Measurements from ENCODE around the gene SETDB1. TPM values are rescaled to one million over a fixed set of nuclear protein-coding genes. Genes with fewer than 3 reads are reported as not detected.

Gene SETDB1
- total RNA-seq, 1 donor from 2014 or later = 79.5 TPM

DNA sequence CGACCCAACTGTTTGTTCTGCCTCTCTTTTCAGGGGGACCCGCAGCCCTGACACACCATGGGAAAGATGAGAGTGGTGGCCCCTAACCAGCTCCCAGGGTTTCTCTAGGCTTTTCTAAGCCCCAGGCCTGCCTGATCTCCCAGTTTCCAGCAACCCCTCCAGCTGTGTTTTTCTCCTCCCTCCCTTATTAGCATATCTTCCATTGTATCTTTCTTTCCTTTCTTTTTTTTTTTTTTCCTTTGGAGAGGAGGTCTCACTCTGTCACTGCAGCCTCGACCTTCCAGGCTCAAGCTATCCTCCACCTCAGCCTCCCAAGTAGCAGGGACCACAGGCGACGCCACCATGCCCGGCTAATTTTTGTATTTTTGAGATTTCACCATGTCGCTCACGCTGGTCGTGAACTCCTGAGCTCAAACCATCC is 50.2 kb downstream of the SETDB1 start:
- Histone ChIP-seq H3K9ac (no peak overlapping the region), H3K4me3 (no peak overlapping the region), H3K79me2 (ENCODE audit: low read depth) (peaks cover 42% of the 10 kb centered on the region), H3K27me3 (peaks cover 11% of the 10 kb centered on the region), H3K27ac (no peak overlapping the region), H3K36me3 (no peaks in the 10 kb centered on the region), H4K20me1 (ENCODE audit: low read depth) (peaks cover 24% of the 10 kb centered on the region), H2AFZ (replicated peaks) (no peak overlapping the region), H3F3A (ENCODE audit: low read depth) (peaks cover 57% of the 10 kb centered on the region), H3K4me2 (no peak overlapping the region), H3K9me3 (ENCODE audit: low read depth) (no peaks in the 10 kb centered on the region), H3K4me1 (peaks cover 43% of the 10 kb centered on the region)
- H3K4me3 Mint-ChIP-seq = peak overlapping the region; percentile 88
- no peak for TF ChIP-seq EZH2 (IDR thresholded peaks at IDR 0.05)
- TF ChIP-seq, protein P1, sequence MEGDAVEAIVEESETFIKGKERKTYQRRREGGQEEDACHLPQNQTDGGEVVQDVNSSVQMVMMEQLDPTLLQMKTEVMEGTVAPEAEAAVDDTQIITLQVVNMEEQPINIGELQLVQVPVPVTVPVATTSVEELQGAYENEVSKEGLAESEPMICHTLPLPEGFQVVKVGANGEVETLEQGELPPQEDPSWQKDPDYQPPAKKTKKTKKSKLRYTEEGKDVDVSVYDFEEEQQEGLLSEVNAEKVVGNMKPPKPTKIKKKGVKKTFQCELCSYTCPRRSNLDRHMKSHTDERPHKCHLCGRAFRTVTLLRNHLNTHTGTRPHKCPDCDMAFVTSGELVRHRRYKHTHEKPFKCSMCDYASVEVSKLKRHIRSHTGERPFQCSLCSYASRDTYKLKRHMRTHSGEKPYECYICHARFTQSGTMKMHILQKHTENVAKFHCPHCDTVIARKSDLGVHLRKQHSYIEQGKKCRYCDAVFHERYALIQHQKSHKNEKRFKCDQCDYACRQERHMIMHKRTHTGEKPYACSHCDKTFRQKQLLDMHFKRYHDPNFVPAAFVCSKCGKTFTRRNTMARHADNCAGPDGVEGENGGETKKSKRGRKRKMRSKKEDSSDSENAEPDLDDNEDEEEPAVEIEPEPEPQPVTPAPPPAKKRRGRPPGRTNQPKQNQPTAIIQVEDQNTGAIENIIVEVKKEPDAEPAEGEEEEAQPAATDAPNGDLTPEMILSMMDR (IDR thresholded peaks at IDR 0.05) = no peak
- no peak for TF ChIP-seq EZH2phosphoT487 (IDR thresholded peaks at IDR 0.05)
- DNase-seq (ENCODE audit: low spot score) = no peak
- peak overlapping the region; percentile 16 for H3K27ac Mint-ChIP-seq
- peaks cover 5% of the 10 kb centered on the region for H3K27me3 Mint-ChIP-seq (ENCODE audit: insufficient read depth, low read depth)
- H3K36me3 Mint-ChIP-seq = no peaks in the 10 kb centered on the region
- H3K9me3 Mint-ChIP-seq = no peaks in the 10 kb centered on the region
- peaks cover 40% of the 10 kb centered on the region for H3K4me1 Mint-ChIP-seq

DNA sequence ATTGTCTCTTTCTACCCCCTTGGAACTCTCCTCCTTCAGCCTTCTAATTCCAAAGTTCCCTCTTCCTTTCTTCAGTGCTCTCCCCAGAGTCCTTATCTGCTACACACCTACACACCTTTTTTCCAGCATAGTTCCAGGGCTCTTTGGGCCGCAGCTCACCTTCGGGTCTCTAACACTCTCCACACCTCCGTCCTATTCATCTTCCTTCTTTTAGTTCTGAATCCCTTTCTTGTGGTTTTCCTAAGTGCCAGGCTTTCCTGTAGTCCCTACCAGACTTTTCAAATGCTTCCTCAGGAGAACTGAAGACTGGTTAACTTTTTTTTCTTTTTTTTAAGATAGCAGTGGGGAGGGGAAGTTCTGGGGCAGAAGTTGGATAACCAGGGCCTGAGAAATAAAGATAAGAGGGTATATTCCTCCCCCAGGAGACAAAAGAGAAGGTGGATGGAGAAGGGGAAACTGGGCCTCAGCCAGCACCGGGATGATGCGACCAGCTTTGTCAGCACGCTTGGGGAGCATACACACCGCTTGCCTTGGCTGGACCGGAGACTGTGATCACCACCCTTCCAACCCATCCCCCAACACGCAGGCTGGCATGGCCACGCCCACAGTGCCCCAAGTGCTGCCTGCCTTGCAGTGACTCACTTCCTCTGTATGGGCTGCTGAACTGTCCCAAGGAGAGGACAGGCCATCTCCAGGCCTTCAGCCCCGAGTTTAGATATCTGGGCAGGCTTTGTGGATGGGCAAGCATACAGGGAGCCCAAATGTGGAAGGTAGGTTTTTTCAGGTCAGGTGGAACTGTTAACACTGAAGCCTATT is 50.9 kb downstream of the SETDB1 start:
- TF ChIP-seq EZH2phosphoT487 (IDR thresholded peaks at IDR 0.05) (no peak), EZH2 (IDR thresholded peaks at IDR 0.05) (no peak)
- TF ChIP-seq, protein P1 (IDR thresholded peaks at IDR 0.05) = no peak
- Mint-ChIP-seq H3K4me3 (peak overlapping the region; percentile 88), H3K4me1 (peaks cover 40% of the 10 kb centered on the region), H3K27ac (no peak overlapping the region), H3K36me3 (no peaks in the 10 kb centered on the region), H3K9me3 (no peaks in the 10 kb centered on the region), H3K27me3 (ENCODE audit: insufficient read depth, low read depth) (peaks cover 7% of the 10 kb centered on the region)
- Histone ChIP-seq H3F3A (ENCODE audit: low read depth) (peaks cover 58% of the 10 kb centered on the region), H3K9ac (no peak overlapping the region), H3K9me3 (ENCODE audit: low read depth) (no peaks in the 10 kb centered on the region), H3K36me3 (no peaks in the 10 kb centered on the region), H3K4me1 (peaks cover 43% of the 10 kb centered on the region), H3K79me2 (ENCODE audit: low read depth) (peaks cover 35% of the 10 kb centered on the region), H4K20me1 (ENCODE audit: low read depth) (peaks cover 17% of the 10 kb centered on the region), H3K4me2 (peak overlapping the region; percentile 49), H3K4me3 (no peak overlapping the region), H2AFZ (replicated peaks) (peak overlapping the region; percentile 39), H3K27me3 (peaks cover 11% of the 10 kb centered on the region), H3K27ac (no peak overlapping the region)
- peak; percentile 53 for DNase-seq (ENCODE audit: low spot score)

DNA sequence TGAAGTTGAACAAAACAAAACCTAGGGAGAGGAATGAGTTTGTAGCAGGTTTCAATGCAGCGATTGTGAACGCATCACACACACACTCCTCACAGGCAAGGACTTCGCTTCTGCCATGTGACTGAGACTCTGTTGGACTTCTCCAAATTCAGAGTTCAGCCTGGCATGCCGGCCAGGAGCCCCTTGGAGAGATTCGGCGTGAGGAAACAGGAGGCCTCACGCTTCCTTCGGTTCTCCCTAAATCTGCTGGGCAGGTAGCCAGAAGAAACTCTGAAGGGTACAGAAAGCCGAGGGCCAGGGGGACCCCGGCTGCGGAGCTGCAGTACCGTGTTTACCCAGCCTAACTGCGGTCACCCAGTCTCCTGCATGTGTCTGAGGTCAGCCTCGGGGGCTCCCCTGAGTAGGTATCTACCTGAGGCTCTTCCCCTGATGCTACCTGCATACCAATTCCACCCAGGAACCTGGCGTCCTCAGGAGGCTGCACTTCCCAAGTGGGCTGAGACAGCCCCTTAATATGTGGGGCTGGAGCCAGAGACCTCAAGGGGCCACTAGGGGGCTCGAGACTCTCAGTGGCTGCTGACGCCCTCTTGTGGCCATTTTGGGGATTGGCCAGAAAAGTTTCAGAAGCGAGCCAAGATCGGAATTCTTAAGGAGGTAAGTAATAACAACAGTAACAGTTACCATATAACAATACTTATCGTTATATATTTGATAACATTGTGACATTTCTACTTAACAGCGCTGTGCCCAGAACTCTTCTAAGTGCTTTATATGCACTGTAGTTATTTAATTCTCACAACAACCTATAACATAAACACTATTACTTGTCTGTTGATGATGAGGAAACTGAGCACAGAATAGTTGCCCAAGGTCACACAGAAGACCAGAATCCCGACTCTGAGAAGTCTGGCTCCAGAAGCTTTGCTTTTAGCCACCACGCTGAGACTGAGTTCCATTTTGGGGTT is 53.2 kb downstream of the SETDB1 start:
- no peak overlapping the region for H3K27ac ChIP-seq
- Mint-ChIP-seq H3K4me3 (no peak overlapping the region), H3K27ac (peak overlapping the region; percentile 72), H3K27me3 (ENCODE audit: insufficient read depth, low read depth) (peaks cover 5% of the 10 kb centered on the region), H3K9me3 (no peaks in the 10 kb centered on the region), H3K36me3 (no peaks in the 10 kb centered on the region), H3K4me1 (peaks cover 30% of the 10 kb centered on the region)
- peaks cover 11% of the 10 kb centered on the region for H3K27me3 ChIP-seq
- H3K9ac ChIP-seq = no peak overlapping the region
- peaks cover 29% of the 10 kb centered on the region for H3K4me1 ChIP-seq
- peaks cover 38% of the 10 kb centered on the region for H3F3A ChIP-seq (ENCODE audit: low read depth)
- no peaks in the 10 kb centered on the region for H4K20me1 ChIP-seq (ENCODE audit: low read depth)
- H3K79me2 ChIP-seq (ENCODE audit: low read depth) = peaks cover 13% of the 10 kb centered on the region
- peak overlapping the region; percentile 91 for H2AFZ ChIP-seq (replicated peaks)
- H3K36me3 ChIP-seq = no peaks in the 10 kb centered on the region
- H3K4me2 ChIP-seq = no peak overlapping the region
- DNase-seq (ENCODE audit: low spot score) = peak; percentile 94
- TF ChIP-seq, protein P1 (IDR thresholded peaks at IDR 0.05) = peak; percentile 100
- TF ChIP-seq EZH2 (IDR thresholded peaks at IDR 0.05) = no peak
- H3K4me3 ChIP-seq = no peak overlapping the region
- H3K9me3 ChIP-seq (ENCODE audit: low read depth) = no peaks in the 10 kb centered on the region

All from neural progenitor cell (in vitro differentiated cells).